GM12892 (cell line): Measurements from ENCODE around the gene HRH1.
A peak's percentile ranks its signal among the peaks of the same experiment; 100 is the strongest.

Experiments
- POLR2A ChIP-seq: IDR thresholded peaks from 2 replicates; pipeline ENCODE4 v1.6.1; 2011; ENCODE audit warnings: low read depth, low read length, control low read depth
- POLR2AphosphoS5 ChIP-seq: IDR thresholded peaks from 2 replicates; pipeline ENCODE4 v1.6.1; 2011; ENCODE audit warnings: low read depth, low read length, control low read depth
- TAF1 ChIP-seq: IDR thresholded peaks from 2 replicates; pipeline ENCODE4 v1.6.1; 2011; ENCODE audit warnings: low read depth, mild to moderate bottlenecking, control low read depth, low read length, borderline replicate concordance

GRCh38 chr3:11271986-11272904 lies 118.0 kb downstream of the HRH1 start, which contains the start of gene ATG7:
- TF ChIP-seq POLR2A (peak; percentile 86), POLR2AphosphoS5 (peak; percentile 75), TAF1 (0 out of 2 replicates have a peak, but pooled peaks have one; percentile 47)
